Measurements from ENCODE around the gene RPL37. TPM values are rescaled to one million over a fixed set of nuclear protein-coding genes. Genes with fewer than 3 reads are reported as not detected.

RPL37 gene
- total and polyA plus RNA-seq, 2 donors (not counting 3 experiments of a cell fraction or from before 2014, with no cell fraction given): 259 to 1,348 TPM

DNA sequence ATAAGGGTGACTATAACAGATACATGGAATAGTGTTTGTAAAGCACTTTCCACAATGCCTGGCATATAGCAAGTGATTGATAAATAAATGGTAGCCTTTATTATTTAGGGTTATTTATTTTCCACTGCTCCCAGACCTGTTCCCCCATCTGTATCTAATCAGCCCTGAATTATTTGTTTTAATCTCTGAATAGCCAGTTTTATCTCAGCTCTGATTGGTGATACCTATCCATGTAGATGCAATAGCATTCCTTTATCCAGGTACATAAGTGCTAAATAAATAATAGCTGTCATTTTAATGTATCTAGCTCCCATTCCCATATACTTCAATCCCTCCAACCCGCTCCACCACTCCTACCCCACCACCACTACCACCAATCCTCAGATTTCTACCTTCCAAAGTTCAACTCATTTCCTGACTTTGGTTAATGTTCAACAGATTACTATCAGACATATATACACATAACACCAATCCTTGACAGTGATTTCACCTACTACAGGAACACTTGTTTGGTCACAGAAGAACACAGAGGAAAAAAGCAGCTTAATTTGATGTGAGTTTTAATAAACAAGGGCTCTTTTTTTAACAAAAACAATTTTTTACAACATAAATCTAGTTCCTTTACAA lies 50.9 kb downstream of the RPL37 start:
- Histone ChIP-seq H4K20me1 (replicated peaks; ENCODE audit: control insufficient read depth, extremely low read depth, insufficient read depth, low read length) (peaks cover 21% of the 10 kb centered on the region), H3K4me2 (ENCODE audit: insufficient read depth, low read length) (no peak overlapping the region), H3K79me2 (ENCODE audit: control insufficient read depth, insufficient read depth, low read length) (peaks cover 99% of the 10 kb centered on the region), H3K9me3 (replicated peaks; ENCODE audit: control insufficient read depth, insufficient read depth, low read length) (no peaks in the 10 kb centered on the region), H3K27me3 (ENCODE audit: control insufficient read depth in 2 of 2, insufficient read depth in 2 of 2, low read length in 2 of 2) (no peaks in the 10 kb centered on the region), H3K36me3 (ENCODE audit: control insufficient read depth in 2 of 2, extremely low read depth in 1 of 2, insufficient read depth in 2 of 2, low read length in 2 of 2) (no peaks in the 10 kb centered on the region), H3K4me3 (replicated peaks in 1 of 3; ENCODE audit: insufficient read depth in 1 of 3, low read depth in 1 of 3, low read length in 3 of 3) (no peak overlapping the region), H3K27ac (ENCODE audit: insufficient read depth, low read depth, low read length) (no peak overlapping the region), H2AFZ (ENCODE audit: low read depth, low read length) (no peak overlapping the region), H3K9ac (replicated peaks; ENCODE audit: extremely low read depth, insufficient read depth, low read length) (no peak overlapping the region), H3K4me1 (ENCODE audit: control insufficient read depth, extremely low read depth, insufficient read depth, low read length) (peaks cover 6% of the 10 kb centered on the region), H3K9me1 (replicated peaks; ENCODE audit: control insufficient read depth, extremely low read depth, insufficient read depth, low read length) (no peaks in the 10 kb centered on the region)
- no TSS peak for BruUV-seq (replicated peaks)
- intact Hi-C loops (cut with micrococcal nuclease) (no loop called here), dilution Hi-C loops (cut with MboI; ENCODE audit: extremely low pct_ligation_motif_present, low sequenced_read_pairs) (no loop called here)
- ChIA-PET CTCF (no interaction called here), POLR2A (interaction anchor here (0.6 kb wide), 1 partner anchor 115 kb away, joined by 3 read pairs; no protein-coding TSS in a partner anchor)
- FAIRE-seq (no peak), DNase-seq (ENCODE audit: low read depth, low spot score) (no peak)
- TF ChIP-seq, protein P1, sequence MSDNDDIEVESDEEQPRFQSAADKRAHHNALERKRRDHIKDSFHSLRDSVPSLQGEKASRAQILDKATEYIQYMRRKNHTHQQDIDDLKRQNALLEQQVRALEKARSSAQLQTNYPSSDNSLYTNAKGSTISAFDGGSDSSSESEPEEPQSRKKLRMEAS (IDR thresholded peaks at IDR 0.05; ENCODE audit: insufficient read depth, insufficient read length): no peak
- no peak for TF ChIP-seq FOS (IDR thresholded peaks at IDR 0.05; ENCODE audit: borderline replicate concordance, insufficient read depth, low read length)
- TF ChIP-seq MYC (IDR thresholded peaks at IDR 0.05; ENCODE audit: low read depth, low read length): no peak
- TF ChIP-seq, protein P2, sequence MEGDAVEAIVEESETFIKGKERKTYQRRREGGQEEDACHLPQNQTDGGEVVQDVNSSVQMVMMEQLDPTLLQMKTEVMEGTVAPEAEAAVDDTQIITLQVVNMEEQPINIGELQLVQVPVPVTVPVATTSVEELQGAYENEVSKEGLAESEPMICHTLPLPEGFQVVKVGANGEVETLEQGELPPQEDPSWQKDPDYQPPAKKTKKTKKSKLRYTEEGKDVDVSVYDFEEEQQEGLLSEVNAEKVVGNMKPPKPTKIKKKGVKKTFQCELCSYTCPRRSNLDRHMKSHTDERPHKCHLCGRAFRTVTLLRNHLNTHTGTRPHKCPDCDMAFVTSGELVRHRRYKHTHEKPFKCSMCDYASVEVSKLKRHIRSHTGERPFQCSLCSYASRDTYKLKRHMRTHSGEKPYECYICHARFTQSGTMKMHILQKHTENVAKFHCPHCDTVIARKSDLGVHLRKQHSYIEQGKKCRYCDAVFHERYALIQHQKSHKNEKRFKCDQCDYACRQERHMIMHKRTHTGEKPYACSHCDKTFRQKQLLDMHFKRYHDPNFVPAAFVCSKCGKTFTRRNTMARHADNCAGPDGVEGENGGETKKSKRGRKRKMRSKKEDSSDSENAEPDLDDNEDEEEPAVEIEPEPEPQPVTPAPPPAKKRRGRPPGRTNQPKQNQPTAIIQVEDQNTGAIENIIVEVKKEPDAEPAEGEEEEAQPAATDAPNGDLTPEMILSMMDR (IDR thresholded peaks at IDR 0.05; ENCODE audit: extremely low read depth in 1 of 2, insufficient read depth in 1 of 2, low read depth in 1 of 2, low read length in 2 of 2): no peak
- TF ChIP-seq POLR2AphosphoS5 (IDR thresholded peaks at IDR 0.05; ENCODE audit: insufficient read depth, low read depth, low read length): no peak
- no peak for TF ChIP-seq EZH2 (IDR thresholded peaks at IDR 0.05; ENCODE audit: borderline replicate concordance, low read depth, low read length, severe bottlenecking)
- no peak for TF ChIP-seq JUN (IDR thresholded peaks at IDR 0.05; ENCODE audit: borderline replicate concordance, insufficient read depth, insufficient read length, low read depth)
- no peak for TF ChIP-seq GATA2 (IDR thresholded peaks at IDR 0.05; ENCODE audit: insufficient read depth, insufficient read length, low read depth, low read length)
- TF ChIP-seq POLR2A (IDR thresholded peaks at IDR 0.05; ENCODE audit: low read depth, low read length): no peak
